ENCODE data around the gene PGM5.
A peak's percentile ranks its signal among the peaks of the same experiment; 100 is the strongest.

Gene PGM5

GRCh38 chr9:68505681-68506409 lies 149.4 kb downstream of the PGM5 start:
- H3K79me2 ChIP-seq (ENCODE audit: low read length), result no peaks in the 10 kb centered on the region
- no peaks in the 10 kb centered on the region for H3K27me3 ChIP-seq (ENCODE audit: low read depth, low read length)
- no peak overlapping the region for H3K4me3 ChIP-seq (ENCODE audit: low read length)
- peak overlapping the region; percentile 22 for H2AFZ ChIP-seq (ENCODE audit: low read depth, low read length)
- H3K9me3 ChIP-seq (ENCODE audit: insufficient read depth, low read length), result no peaks in the 10 kb centered on the region
- H4K20me1 ChIP-seq (ENCODE audit: insufficient read depth, low read length), result no peaks in the 10 kb centered on the region
- TF ChIP-seq CTCF (IDR thresholded peaks at IDR 0.05; ENCODE audit: low read depth, low read length), result no peak
- TF ChIP-seq EZH2phosphoT487 (IDR thresholded peaks at IDR 0.05; ENCODE audit: low read depth), result no peak
- no peak overlapping the region for H3K9ac ChIP-seq (ENCODE audit: low read length)
- H3K36me3 ChIP-seq (replicated peaks; ENCODE audit: low read depth, low read length), result no peaks in the 10 kb centered on the region
- H3K4me2 ChIP-seq (ENCODE audit: low read length), result peak overlapping the region; percentile 28
- peak overlapping the region; percentile 47 for H3K27ac ChIP-seq (ENCODE audit: low read length)
- peaks cover 28% of the 10 kb centered on the region for H3K4me1 ChIP-seq (ENCODE audit: low read length)

GRCh38 chr9:68506551-68506950 lies 150.1 kb downstream of the PGM5 start:
- H3K36me3 ChIP-seq (replicated peaks; ENCODE audit: low read depth, low read length), result no peaks in the 10 kb centered on the region
- no peaks in the 10 kb centered on the region for H3K79me2 ChIP-seq (ENCODE audit: low read length)
- peak overlapping the region; percentile 28 for H3K4me2 ChIP-seq (ENCODE audit: low read length)
- peak overlapping the region; percentile 47 for H3K27ac ChIP-seq (ENCODE audit: low read length)
- no peak overlapping the region for H3K9ac ChIP-seq (ENCODE audit: low read length)
- no peaks in the 10 kb centered on the region for H4K20me1 ChIP-seq (ENCODE audit: insufficient read depth, low read length)
- peaks cover 28% of the 10 kb centered on the region for H3K4me1 ChIP-seq (ENCODE audit: low read length)
- H3K4me3 ChIP-seq (ENCODE audit: low read length), result no peak overlapping the region
- no peaks in the 10 kb centered on the region for H3K9me3 ChIP-seq (ENCODE audit: insufficient read depth, low read length)
- TF ChIP-seq CTCF (IDR thresholded peaks at IDR 0.05; ENCODE audit: low read depth, low read length) (no peak), EZH2phosphoT487 (IDR thresholded peaks at IDR 0.05; ENCODE audit: low read depth) (no peak)
- H3K27me3 ChIP-seq (ENCODE audit: low read depth, low read length), result no peaks in the 10 kb centered on the region
- peak overlapping the region; percentile 22; the same call in 1 of the 2 replicates for H2AFZ ChIP-seq (ENCODE audit: low read depth, low read length)

GRCh38 chr9:68507130-68507805 lies 150.9 kb downstream of the PGM5 start:
- no peaks in the 10 kb centered on the region for H3K9me3 ChIP-seq (ENCODE audit: insufficient read depth, low read length)
- H2AFZ ChIP-seq (ENCODE audit: low read depth, low read length), result peak overlapping the region; percentile 35
- H3K27ac ChIP-seq (ENCODE audit: low read length), result no peak overlapping the region
- TF ChIP-seq EZH2phosphoT487 (IDR thresholded peaks at IDR 0.05; ENCODE audit: low read depth), result no peak
- TF ChIP-seq CTCF (IDR thresholded peaks at IDR 0.05; ENCODE audit: low read depth, low read length), result peak; percentile 65
- H3K27me3 ChIP-seq (ENCODE audit: low read depth, low read length), result no peaks in the 10 kb centered on the region
- H4K20me1 ChIP-seq (ENCODE audit: insufficient read depth, low read length), result no peaks in the 10 kb centered on the region
- H3K36me3 ChIP-seq (replicated peaks; ENCODE audit: low read depth, low read length), result no peaks in the 10 kb centered on the region
- peaks cover 28% of the 10 kb centered on the region for H3K4me1 ChIP-seq (ENCODE audit: low read length)
- no peak overlapping the region for H3K4me3 ChIP-seq (ENCODE audit: low read length)
- H3K4me2 ChIP-seq (ENCODE audit: low read length), result peak overlapping the region; percentile 3; the same call in 1 of the 2 replicates
- no peak overlapping the region for H3K9ac ChIP-seq (ENCODE audit: low read length)
- H3K79me2 ChIP-seq (ENCODE audit: low read length), result no peaks in the 10 kb centered on the region

DNA sequence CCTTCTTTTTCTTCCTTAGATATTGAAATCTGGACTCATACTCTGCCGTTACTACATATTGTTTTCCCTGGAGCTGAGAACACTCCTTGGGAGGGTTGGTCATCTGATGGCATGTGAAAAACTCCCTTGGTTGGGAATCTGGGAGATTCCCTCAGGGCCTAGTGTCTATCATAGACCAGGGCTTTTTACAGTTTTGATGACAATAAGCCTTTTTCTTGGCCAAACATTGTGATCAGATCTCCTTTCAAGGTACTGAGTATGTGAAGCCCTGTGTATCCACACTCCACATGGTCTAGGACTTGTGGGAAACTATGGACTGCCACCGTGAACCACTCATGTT lies 151.4 kb downstream of the PGM5 start:
- H3K36me3 ChIP-seq (replicated peaks; ENCODE audit: low read depth, low read length), result no peaks in the 10 kb centered on the region
- peaks cover 28% of the 10 kb centered on the region for H3K4me1 ChIP-seq (ENCODE audit: low read length)
- no peak overlapping the region for H3K27ac ChIP-seq (ENCODE audit: low read length)
- H3K27me3 ChIP-seq (ENCODE audit: low read depth, low read length), result no peaks in the 10 kb centered on the region
- no peak overlapping the region for H3K9ac ChIP-seq (ENCODE audit: low read length)
- H3K4me3 ChIP-seq (ENCODE audit: low read length), result no peak overlapping the region
- H3K4me2 ChIP-seq (ENCODE audit: low read length), result peak overlapping the region; percentile 3; the same call in 1 of the 2 replicates
- H4K20me1 ChIP-seq (ENCODE audit: insufficient read depth, low read length), result no peaks in the 10 kb centered on the region
- no peaks in the 10 kb centered on the region for H3K79me2 ChIP-seq (ENCODE audit: low read length)
- H3K9me3 ChIP-seq (ENCODE audit: insufficient read depth, low read length), result no peaks in the 10 kb centered on the region
- H2AFZ ChIP-seq (ENCODE audit: low read depth, low read length), result peak overlapping the region; percentile 35
- TF ChIP-seq EZH2phosphoT487 (IDR thresholded peaks at IDR 0.05; ENCODE audit: low read depth) (no peak), CTCF (IDR thresholded peaks at IDR 0.05; ENCODE audit: low read depth, low read length) (no peak)

Measured in OCI-LY3 (cell line).